Frontal cortex (tissue), 4 donors: ENCODE measurements around the gene ZFPM1. TPM values are rescaled to one million over a fixed set of nuclear protein-coding genes. Genes with fewer than 3 reads are reported as not detected.
"Not testable (repeated sequence)": the region's sequence is repeated elsewhere in the genome, so short reads cannot be mapped to it uniquely, and the experiment has no call there.

ENCODE experiments used
- DNase-seq, 2 donors: peaks; one replicate each; pipeline ENCODE4 v3.0.0; 2012; ENCODE audit warnings: low spot score in 2 of 2
- FAIRE-seq: peaks from 2 replicates; lab custom pipeline; 2012; peaks lifted over from hg19 to GRCh38; lab: Jason Lieb, UNC
- total RNA-seq: library from RNA; depleted of rRNA; stranded (reverse); fragments of >200 nt; gene quantifications from one replicate; pipeline ENCODE4 v1.2.3, GENCODE V29; 2014
- donor health status: control.
- donor health status: control.
- donor health status: control.

The ZFPM1 gene
- total RNA-seq, 1 donor from 2014 or later = 1.2 TPM

- FAIRE-seq (no peak), DNase-seq (no peak)
Measured at GRCh38 chr16:88507231-88507743, 54.2 kb downstream of the ZFPM1 start.

GRCh38 chr16:88508376-88508867, 55.3 kb downstream of the ZFPM1 start:
- no peak for DNase-seq
- FAIRE-seq = no peak

GRCh38 chr16:88508868-88509748, 56.0 kb downstream of the ZFPM1 start:
- FAIRE-seq (no peak), DNase-seq (no peak)

GRCh38 chr16:88509749-88510069, 56.6 kb downstream of the ZFPM1 start:
- DNase-seq (no peak), FAIRE-seq (no peak)

GRCh38 chr16:88510091-88510994, 57.3 kb downstream of the ZFPM1 start:
- DNase-seq = no peak
- no peak for FAIRE-seq

- DNase-seq = no peak
- no peak for FAIRE-seq
Measured at GRCh38 chr16:88511060-88511459, 58.0 kb downstream of the ZFPM1 start.

- no peak for FAIRE-seq
- no peak for DNase-seq
Measured at GRCh38 chr16:88511906-88512305, 58.8 kb downstream of the ZFPM1 start.

GRCh38 chr16:88512728-88513696, 59.9 kb downstream of the ZFPM1 start:
- DNase-seq (no peak), FAIRE-seq (no peak)

GRCh38 chr16:88514070-88514469, 61.0 kb downstream of the ZFPM1 start:
- DNase-seq (no peak), FAIRE-seq (no peak)

- DNase-seq (no peak), FAIRE-seq (no peak)
Measured at GRCh38 chr16:88514526-88515232, 61.6 kb downstream of the ZFPM1 start.

- FAIRE-seq = no peak
- no peak for DNase-seq
Measured at GRCh38 chr16:88515371-88515770, 62.3 kb downstream of the ZFPM1 start.

- no peak for DNase-seq
- FAIRE-seq = no peak
Measured at GRCh38 chr16:88515925-88516594, 63.0 kb downstream of the ZFPM1 start.

GRCh38 chr16:88516601-88517061, 63.6 kb downstream of the ZFPM1 start:
- no peak for DNase-seq
- FAIRE-seq = no peak

- FAIRE-seq, DNase-seq: not testable (repeated sequence)
Measured at GRCh38 chr16:88517208-88517774, 64.2 kb downstream of the ZFPM1 start.

- DNase-seq, FAIRE-seq: not testable (repeated sequence)
Measured at GRCh38 chr16:88518411-88519111, 65.5 kb downstream of the ZFPM1 start.

GRCh38 chr16:88519240-88519639, 66.2 kb downstream of the ZFPM1 start:
- DNase-seq (no peak), FAIRE-seq (no peak)
